Hepatocyte (in vitro differentiated cells): ENCODE data around the gene KRT16. TPM values are rescaled to one million over a fixed set of nuclear protein-coding genes. Genes with fewer than 3 reads are reported as not detected.

Experiments used
- DNase-seq: peaks from one replicate; pipeline ENCODE4 v3.0.0-alpha.2; 2016; ENCODE audit warnings: low spot score
- H2AFZ ChIP-seq: fragments of 200-600 bp; sonication (generic); 2 replicates; pipeline ENCODE4 v1.6.0; 2016; ENCODE audit warnings: antibody characterized with exemption, mild to moderate bottlenecking
- H3K27ac ChIP-seq: fragments of 200-600 bp; sonication (generic); 2 replicates; pipeline ENCODE4 v1.5.1; 2016; ENCODE audit warnings: mild to moderate bottlenecking
- H3K27me3 ChIP-seq: fragments of 200-600 bp; sonication (generic); 2 replicates; pipeline ENCODE4 v1.6.1; 2016
- H3K36me3 ChIP-seq: fragments of 200-600 bp; sonication (generic); replicated peaks from 2 replicates; pipeline ENCODE4 v1.5.1; 2016; ENCODE audit warnings: low read depth; ENCODE audit not compliant: insufficient read depth
- H3K4me1 ChIP-seq: fragments of 200-600 bp; sonication (generic); 2 replicates; pipeline ENCODE4 v1.5.1; 2016; ENCODE audit warnings: mild to moderate bottlenecking, moderate library complexity; ENCODE audit not compliant: insufficient read depth
- H3K4me2 ChIP-seq: fragments of 200-600 bp; sonication (generic); 2 replicates; pipeline ENCODE4 v1.6.0; 2016
- H3K4me3 ChIP-seq: fragments of 200-600 bp; sonication (generic); 2 replicates; pipeline ENCODE4 v1.5.1; 2016; ENCODE audit warnings: mild to moderate bottlenecking
- H3K79me2 ChIP-seq: fragments of 200-600 bp; sonication (generic); 2 replicates; pipeline ENCODE4 v1.6.0; 2017; ENCODE audit warnings: mild to moderate bottlenecking
- H3K9me2 ChIP-seq: fragments of 200-600 bp; sonication (generic); replicated peaks from 2 replicates; pipeline ENCODE4 v1.6.0; 2017; ENCODE audit warnings: mild to moderate bottlenecking; ENCODE audit not compliant: insufficient read depth
- H3K9me3 ChIP-seq: fragments of 200-600 bp; sonication (generic); 2 replicates; pipeline ENCODE4 v1.5.1; 2016; ENCODE audit warnings: low read depth, mild to moderate bottlenecking
- H4K20me1 ChIP-seq: fragments of 200-600 bp; sonication (generic); 2 replicates; pipeline ENCODE4 v1.6.0; 2016; ENCODE audit warnings: mild to moderate bottlenecking; ENCODE audit not compliant: insufficient read depth, poor library complexity, severe bottlenecking
- CTCF ChIP-seq: fragments of 200-600 bp; sonication (generic); IDR thresholded peaks from 2 replicates; pipeline ENCODE4 v1.5.1; 2016; ENCODE audit warnings: antibody characterized with exemption, mild to moderate bottlenecking; ENCODE audit not compliant: poor library complexity
- EZH2 ChIP-seq: fragments of 200-600 bp; sonication (generic); IDR thresholded peaks from 2 replicates; pipeline ENCODE4 v1.6.1; 2016; ENCODE audit warnings: antibody characterized with exemption, mild to moderate bottlenecking, borderline replicate concordance
- EZH2phosphoT487 ChIP-seq: fragments of 200-600 bp; sonication (generic); IDR thresholded peaks from one replicate; pipeline ENCODE4 v1.6.1; 2018; ENCODE audit warnings: antibody characterized with exemption, mild to moderate bottlenecking, low read depth, moderate library complexity; ENCODE audit not compliant: unreplicated experiment, severe bottlenecking
- WGBS: methylation state at CpG from one replicate; pipeline ENCODE4 v1.1.6; 2016; ENCODE audit warnings: low lambda C conversion rate; ENCODE audit errors: missing lambda C conversion rate; 5-methylcytosine and 5-hydroxymethylcytosine counted together
- polyA plus RNA-seq: library from polyadenylated mRNA; unstranded; fragments of >200 nt; fragmentation: Nextera tagmentation; extraction: Ambion mirVana; gene quantifications from 2 replicates; pipeline ENCODE4 v1.2.1, GENCODE V29; 2016
- total RNA-seq: library from RNA; depleted of rRNA; stranded (reverse); fragments of >200 nt; gene quantifications from 2 replicates; pipeline ENCODE4 v1.2.3, GENCODE V29; 2014

The KRT16 gene
- total and polyA plus RNA-seq, 2 experiments from 2014 or later = 0.90 to 2.5 TPM

- H3K9me2 ChIP-seq = no peaks in the 10 kb centered on the region
- no peaks in the 10 kb centered on the region for H3K4me1 ChIP-seq
- no peaks in the 10 kb centered on the region for H3K9me3 ChIP-seq
- TF ChIP-seq CTCF = no peak
- TF ChIP-seq EZH2 = no peak
- TF ChIP-seq EZH2phosphoT487 = no peak
- no peak overlapping the region for H2AFZ ChIP-seq
- H3K27me3 ChIP-seq = no peaks in the 10 kb centered on the region
- WGBS = 80% methylated on average over 3 of the region's 3 CpGs
- H3K36me3 ChIP-seq = no peaks in the 10 kb centered on the region
- H3K4me2 ChIP-seq = no peak overlapping the region
- DNase-seq = no peak
- H4K20me1 ChIP-seq = no peaks in the 10 kb centered on the region
- no peak overlapping the region for H3K27ac ChIP-seq
- no peak overlapping the region for H3K4me3 ChIP-seq
- no peaks in the 10 kb centered on the region for H3K79me2 ChIP-seq
Measured at GRCh38 chr17:41594363-41594915, 18.1 kb downstream of the KRT16 start.

GRCh38 chr17:41593306-41593981, 19.1 kb downstream of the KRT16 start:
- H3K4me2 ChIP-seq = no peak overlapping the region
- H4K20me1 ChIP-seq = no peaks in the 10 kb centered on the region
- H2AFZ ChIP-seq = no peak overlapping the region
- no peaks in the 10 kb centered on the region for H3K36me3 ChIP-seq
- no peaks in the 10 kb centered on the region for H3K4me1 ChIP-seq
- 67% methylated on average over 8 of the region's 8 CpGs for WGBS
- no peaks in the 10 kb centered on the region for H3K9me2 ChIP-seq
- no peak for TF ChIP-seq CTCF
- TF ChIP-seq EZH2phosphoT487 = no peak
- no peak for TF ChIP-seq EZH2
- no peaks in the 10 kb centered on the region for H3K79me2 ChIP-seq
- H3K4me3 ChIP-seq = no peak overlapping the region
- H3K9me3 ChIP-seq = no peaks in the 10 kb centered on the region
- H3K27ac ChIP-seq = no peak overlapping the region
- no peaks in the 10 kb centered on the region for H3K27me3 ChIP-seq
- no peak for DNase-seq

GRCh38 chr17:41592601-41593305, 19.8 kb downstream of the KRT16 start:
- DNase-seq = no peak
- H4K20me1 ChIP-seq = no peaks in the 10 kb centered on the region
- H3K4me3 ChIP-seq = no peak overlapping the region
- no peaks in the 10 kb centered on the region for H3K27me3 ChIP-seq
- no peak overlapping the region for H3K27ac ChIP-seq
- TF ChIP-seq CTCF = no peak
- no peak for TF ChIP-seq EZH2
- no peak for TF ChIP-seq EZH2phosphoT487
- H3K79me2 ChIP-seq = no peaks in the 10 kb centered on the region
- no peak overlapping the region for H3K4me2 ChIP-seq
- H2AFZ ChIP-seq = no peak overlapping the region
- WGBS = 78% methylated on average over 12 of the region's 12 CpGs
- H3K9me3 ChIP-seq = no peaks in the 10 kb centered on the region
- no peaks in the 10 kb centered on the region for H3K4me1 ChIP-seq
- H3K36me3 ChIP-seq = no peaks in the 10 kb centered on the region
- no peaks in the 10 kb centered on the region for H3K9me2 ChIP-seq
